SK-N-SH (cell line): ENCODE measurements around the gene IGF2R. TPM values are rescaled to one million over a fixed set of nuclear protein-coding genes. Genes with fewer than 3 reads are reported as not detected.

Experiments
- CTCF ChIA-PET: fragments of 300-600, 350-600 bp; formaldehyde crosslinking; extraction: SDS; loops from one replicate; lab custom pipeline; 2021; lab: Yijun Ruan, JAX
- POLR2A ChIA-PET: fragments of 350-600 bp; sonication (Branson Sonifier 250); formaldehyde crosslinking; extraction: SDS; loops from one replicate; lab custom pipeline; 2020; ENCODE audit warnings: antibody characterized with exemption, inconsistent platforms; lab: Yijun Ruan, JAX
- DNase-seq: peaks from one replicate; pipeline ENCODE4 v3.0.0; 2012
- H2AFZ ChIP-seq: fragments of 200-600 bp; sonication (generic); 2 replicates; pipeline ENCODE4 v1.8.1; 2016; ENCODE audit warnings: antibody characterized with exemption, mild to moderate bottlenecking, low read depth
- H3F3A ChIP-seq: fragments of 200-600 bp; sonication (generic); replicated peaks from 2 replicates; pipeline ENCODE3; 2016; ENCODE audit warnings: antibody characterized with exemption, mild to moderate bottlenecking; ENCODE audit not compliant: insufficient read depth
- H3K27ac ChIP-seq, 2 experiments: fragments of 200-500 bp in 1 of 2; fragments of 200-600 bp in 1 of 2; sonication (Bioruptor generic) in 1 of 2; sonication (generic), shearing (Covaris generic) in 1 of 2; 2 replicates each; pipeline versions ENCODE4 v1.5.1 to v1.6.1; 2014 to 2016; ENCODE audit warnings: low read depth in 2 of 2, inconsistent platforms in 1 of 2, low read length in 1 of 2, mild to moderate bottlenecking in 1 of 2, mixed read lengths in 1 of 2
- H3K27me3 ChIP-seq: fragments of 200-600 bp; sonication (generic), shearing (Covaris generic); 2 replicates; pipeline ENCODE4 v1.6.1; 2016; ENCODE audit warnings: mixed run types; ENCODE audit not compliant: insufficient read depth
- H3K36me3 ChIP-seq, 2 experiments: fragments of 200-500 bp in 1 of 2; fragments of 200-600 bp in 1 of 2; sonication (Bioruptor generic) in 1 of 2; sonication (generic) in 1 of 2; replicated peaks in 1 of 2; 2 replicates each; pipeline versions ENCODE3 to v1.5.1; 2014 to 2016; ENCODE audit warnings: low read length in 1 of 2, mild to moderate bottlenecking in 1 of 2; ENCODE audit not compliant: insufficient read depth in 2 of 2, control insufficient read depth in 1 of 2
- H3K4me1 ChIP-seq, 2 experiments: fragments of 200-500 bp in 1 of 2; fragments of 200-600 bp in 1 of 2; sonication (Bioruptor generic) in 1 of 2; sonication (generic), shearing (Covaris generic) in 1 of 2; 2 replicates each; pipeline versions ENCODE4 v1.5.1 to v1.6.1; 2014 to 2016; ENCODE audit warnings: low read depth in 1 of 2, low read length in 1 of 2, mixed run types in 1 of 2; ENCODE audit not compliant: insufficient read depth in 2 of 2, control insufficient read depth in 1 of 2
- H3K4me2 ChIP-seq: fragments of 200-600 bp; sonication (generic), shearing (Covaris generic); 2 replicates; pipeline ENCODE4 v1.6.1; 2017; ENCODE audit warnings: mixed run types
- H3K4me3 ChIP-seq, 2 experiments: fragments of 200-500 bp in 1 of 2; fragments of 200-600 bp in 1 of 2; sonication (Bioruptor generic) in 1 of 2; sonication (generic), shearing (Covaris generic) in 1 of 2; 2 replicates each; pipeline versions ENCODE4 v1.5.1 to v1.8.1; 2014 to 2016; ENCODE audit warnings: low read depth in 2 of 2, inconsistent platforms in 1 of 2, low read length in 1 of 2, mild to moderate bottlenecking in 1 of 2, mixed read lengths in 1 of 2, moderate library complexity in 1 of 2
- H3K79me2 ChIP-seq: fragments of 200-600 bp; sonication (generic); 2 replicates; pipeline ENCODE4 v1.8.1; 2017; ENCODE audit warnings: mild to moderate bottlenecking; ENCODE audit not compliant: insufficient read depth
- H3K9ac ChIP-seq: fragments of 200-600 bp; sonication (generic); 2 replicates; pipeline ENCODE4 v1.6.1; 2017; ENCODE audit warnings: mixed run types
- H3K9me2 ChIP-seq: fragments of 200-600 bp; sonication (generic); 2 replicates; pipeline ENCODE4 v1.6.1; 2017; ENCODE audit warnings: mixed run types
- H3K9me3 ChIP-seq: fragments of 200-600 bp; sonication (generic); 2 replicates; pipeline ENCODE4 v1.6.1; 2017; ENCODE audit warnings: mixed run types, mild to moderate bottlenecking, moderate library complexity
- H4K20me1 ChIP-seq: fragments of 200-600 bp; sonication (generic); 2 replicates; pipeline ENCODE4 v1.6.1; 2017; ENCODE audit warnings: mild to moderate bottlenecking, mixed run types; ENCODE audit not compliant: insufficient read depth
- CTCF ChIP-seq: fragments of 200-600 bp; sonication (generic); IDR thresholded peaks from 2 replicates; pipeline ENCODE4 v1.6.1; 2017; ENCODE audit warnings: antibody characterized with exemption, mild to moderate bottlenecking, moderate library complexity
- EP300 ChIP-seq, 2 experiments: IDR thresholded peaks; 2 replicates each; pipeline versions ENCODE4 v1.4.0 to v1.6.1; 2012; ENCODE audit warnings: borderline replicate concordance in 1 of 2, low read depth in 1 of 2, low read length in 1 of 2
- FOSL2 ChIP-seq: IDR thresholded peaks from 2 replicates; pipeline ENCODE4 v1.4.0; 2012; ENCODE audit warnings: low read depth, mild to moderate bottlenecking, moderate library complexity, borderline replicate concordance
- FOXJ3 ChIP-seq: sonication (generic); formaldehyde crosslinking; IDR thresholded peaks from 2 replicates; pipeline ENCODE4 v1.5.1; 2020; ENCODE audit warnings: mild to moderate bottlenecking, missing genetic modification reagents
- FOXM1 ChIP-seq: IDR thresholded peaks from 2 replicates; pipeline ENCODE4 v1.4.0; 2012; ENCODE audit warnings: low read depth, mild to moderate bottlenecking
- JUND ChIP-seq: IDR thresholded peaks from 2 replicates; pipeline ENCODE4 v1.4.0; 2012
- MEF2A ChIP-seq: IDR thresholded peaks from 2 replicates; pipeline ENCODE4 v1.4.0; 2012; ENCODE audit warnings: low read depth, borderline replicate concordance
- MXI1 ChIP-seq: IDR thresholded peaks from 2 replicates; pipeline ENCODE4 v1.6.1; 2012; ENCODE audit warnings: mild to moderate bottlenecking, low read depth, low read length, improper control_type of control experiment
- NFIC ChIP-seq: IDR thresholded peaks from 2 replicates; pipeline ENCODE4 v1.4.0; 2012; ENCODE audit warnings: borderline replicate concordance
- POLR2AphosphoS5 ChIP-seq: IDR thresholded peaks from 2 replicates; pipeline ENCODE4 v1.6.1; 2012; ENCODE audit warnings: low read depth, low read length
- RAD21 ChIP-seq: IDR thresholded peaks from 2 replicates; pipeline ENCODE4 v1.6.1; 2012; ENCODE audit warnings: mild to moderate bottlenecking, low read length
- REST ChIP-seq: IDR thresholded peaks from 2 replicates; pipeline ENCODE4 v1.6.1; 2012; ENCODE audit warnings: mild to moderate bottlenecking, low read depth, low read length, moderate library complexity
- RXRA ChIP-seq: IDR thresholded peaks from 2 replicates; pipeline ENCODE4 v1.4.0; 2012; ENCODE audit warnings: low read depth, mild to moderate bottlenecking, borderline replicate concordance
- SMC3 ChIP-seq: IDR thresholded peaks from 2 replicates; pipeline ENCODE4 v1.6.1; 2012; ENCODE audit warnings: low read depth, low read length, improper control_type of control experiment
- TCF12 ChIP-seq: IDR thresholded peaks from 2 replicates; pipeline ENCODE4 v1.4.0; 2012
- TEAD4 ChIP-seq: IDR thresholded peaks from 2 replicates; pipeline ENCODE4 v1.4.0; 2012; ENCODE audit warnings: mild to moderate bottlenecking, borderline replicate concordance; ENCODE audit not compliant: insufficient read depth
- YY1 ChIP-seq: IDR thresholded peaks from 2 replicates; pipeline ENCODE4 v1.4.0; 2012; ENCODE audit warnings: low read depth, mild to moderate bottlenecking
- WGBS: methylation state at CpG from one replicate; pipeline ENCODE4 v1.1.6; 2017; ENCODE audit warnings: low lambda C conversion rate; 5-methylcytosine and 5-hydroxymethylcytosine counted together
- polyA plus RNA-seq, 3 experiments: library from polyadenylated mRNA; depleted of rRNA; stranded (reverse); fragments of >200 nt; gene quantifications; 2 replicates each; pipeline ENCODE4 v1.2.3, GENCODE V29; 2012
- TF ChIP-seq, protein P1 (sequence below): IDR thresholded peaks from 2 replicates; pipeline ENCODE4 v1.4.0; 2012; ENCODE audit warnings: low read depth
- TF ChIP-seq, protein P2 (sequence below): IDR thresholded peaks from 2 replicates; pipeline ENCODE4; 2012
- TF ChIP-seq, protein P3 (sequence below): IDR thresholded peaks from 2 replicates; pipeline ENCODE4 v1.4.0; 2012; ENCODE audit warnings: low read depth, borderline replicate concordance

IGF2R gene
- polyA plus RNA-seq, 1 of the 3 experiments (the other 2 are of a cell fraction), result 45.0 TPM

- WGBS, result 94% methylated on average over 8 of the region's 11 CpGs
- H3K27me3 ChIP-seq, result no peaks in the 10 kb centered on the region
- H3K9me2 ChIP-seq, result no peaks in the 10 kb centered on the region
- H3K4me3 ChIP-seq, result no peak overlapping the region
- TF ChIP-seq FOXJ3 (CRISPR knock-in tag), result no peak
- TF ChIP-seq MXI1, result no peak
- no peak for TF ChIP-seq RXRA
- no peak for TF ChIP-seq JUND
- TF ChIP-seq TEAD4, result no peak
- TF ChIP-seq, protein P1, sequence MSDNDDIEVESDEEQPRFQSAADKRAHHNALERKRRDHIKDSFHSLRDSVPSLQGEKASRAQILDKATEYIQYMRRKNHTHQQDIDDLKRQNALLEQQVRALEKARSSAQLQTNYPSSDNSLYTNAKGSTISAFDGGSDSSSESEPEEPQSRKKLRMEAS, result no peak
- TF ChIP-seq MEF2A, result no peak
- no peak for TF ChIP-seq NFIC
- TF ChIP-seq TCF12, result no peak
- TF ChIP-seq EP300 (IDR thresholded peaks at IDR 0.05; ENCODE audit: borderline replicate concordance in 1 of 2, low read depth in 1 of 2, low read length in 1 of 2), result no peak
- no peak for TF ChIP-seq RAD21
- H3K9me3 ChIP-seq, result no peaks in the 10 kb centered on the region
- H3K27ac ChIP-seq, result peak overlapping the region in 1 of 2 experiments; percentile 76; a peak in 2 of 4 replicates
- no peaks in the 10 kb centered on the region for H3F3A ChIP-seq
- no peak overlapping the region; the same call in 1 of the 2 replicates for H3K4me2 ChIP-seq
- H3K4me1 ChIP-seq, result peaks cover 7 to 9% of the 10 kb centered on the region in 2 experiments; a peak in 3 of 4 replicates
- H3K36me3 ChIP-seq, result peaks cover 36 to 61% of the 10 kb centered on the region in 2 experiments
- no peak overlapping the region for H3K9ac ChIP-seq
- ChIA-PET POLR2A (interaction anchor here (0.7 kb wide), 1 partner anchor 25 kb away, joined by 5 read pairs; no protein-coding TSS in a partner anchor), CTCF (interaction anchor here (1.0 kb wide), 1 partner anchor 37 kb away, joined by 3 read pairs; no protein-coding TSS in a partner anchor)
- DNase-seq, result no peak
- no peak overlapping the region for H2AFZ ChIP-seq
- H4K20me1 ChIP-seq, result no peaks in the 10 kb centered on the region; the same call in 1 of the 2 replicates
- H3K79me2 ChIP-seq, result peaks cover 6% of the 10 kb centered on the region; the same call in 1 of the 2 replicates
Measured at GRCh38 chr6:160029525-160029924, 60.6 kb downstream of the IGF2R start.

- H3K36me3 ChIP-seq, result peaks cover 40 to 63% of the 10 kb centered on the region in 2 experiments
- peak overlapping the region; percentile 24; the same call in 1 of the 2 replicates for H3K4me2 ChIP-seq
- no peaks in the 10 kb centered on the region; the same call in 1 of the 2 replicates for H4K20me1 ChIP-seq
- no peaks in the 10 kb centered on the region for H3K9me3 ChIP-seq
- no peaks in the 10 kb centered on the region for H3K27me3 ChIP-seq
- H3F3A ChIP-seq, result no peaks in the 10 kb centered on the region
- peak overlapping the region; percentile 35 to 76; a peak in 3 of 4 replicates for H3K27ac ChIP-seq
- peaks cover 7 to 9% of the 10 kb centered on the region in 2 experiments; a peak in 3 of 4 replicates for H3K4me1 ChIP-seq
- 54% methylated on average over 5 of the region's 5 CpGs for WGBS
- H3K9me2 ChIP-seq, result no peaks in the 10 kb centered on the region
- peak; percentile 22 for DNase-seq
- no peak overlapping the region for H3K9ac ChIP-seq
- peaks cover 6% of the 10 kb centered on the region; the same call in 1 of the 2 replicates for H3K79me2 ChIP-seq
- ChIA-PET POLR2A (no interaction called here), CTCF (no interaction called here)
- H3K4me3 ChIP-seq, result no peak overlapping the region
- no peak overlapping the region for H2AFZ ChIP-seq
- 0 out of 2 replicates have a peak, but pooled peaks have one; percentile 9 for TF ChIP-seq FOSL2
- no peak for TF ChIP-seq CTCF
- TF ChIP-seq REST, result peak; percentile 39; the same call in 1 of the 2 replicates
- no peak for TF ChIP-seq POLR2AphosphoS5
- TF ChIP-seq, protein P1, result no peak; the same call in 1 of the 2 replicates
- peak; percentile 86 for TF ChIP-seq NFIC
- no peak for TF ChIP-seq FOXM1
- no peak for TF ChIP-seq MEF2A
- TF ChIP-seq YY1, result no peak
- TF ChIP-seq, protein P2, sequence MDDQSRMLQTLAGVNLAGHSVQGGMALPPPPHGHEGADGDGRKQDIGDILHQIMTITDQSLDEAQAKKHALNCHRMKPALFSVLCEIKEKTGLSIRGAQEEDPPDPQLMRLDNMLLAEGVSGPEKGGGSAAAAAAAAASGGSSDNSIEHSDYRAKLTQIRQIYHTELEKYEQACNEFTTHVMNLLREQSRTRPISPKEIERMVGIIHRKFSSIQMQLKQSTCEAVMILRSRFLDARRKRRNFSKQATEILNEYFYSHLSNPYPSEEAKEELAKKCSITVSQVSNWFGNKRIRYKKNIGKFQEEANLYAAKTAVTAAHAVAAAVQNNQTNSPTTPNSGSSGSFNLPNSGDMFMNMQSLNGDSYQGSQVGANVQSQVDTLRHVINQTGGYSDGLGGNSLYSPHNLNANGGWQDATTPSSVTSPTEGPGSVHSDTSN, result peak; percentile 57
- TF ChIP-seq, protein P3, sequence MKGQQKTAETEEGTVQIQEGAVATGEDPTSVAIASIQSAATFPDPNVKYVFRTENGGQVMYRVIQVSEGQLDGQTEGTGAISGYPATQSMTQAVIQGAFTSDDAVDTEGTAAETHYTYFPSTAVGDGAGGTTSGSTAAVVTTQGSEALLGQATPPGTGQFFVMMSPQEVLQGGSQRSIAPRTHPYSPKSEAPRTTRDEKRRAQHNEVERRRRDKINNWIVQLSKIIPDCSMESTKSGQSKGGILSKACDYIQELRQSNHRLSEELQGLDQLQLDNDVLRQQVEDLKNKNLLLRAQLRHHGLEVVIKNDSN, result no peak
- TF ChIP-seq SMC3, result 0 out of 2 replicates have a peak, but pooled peaks have one; percentile 1
- TF ChIP-seq MXI1, result no peak
Measured at GRCh38 chr6:160030103-160030502, 61.2 kb downstream of the IGF2R start.
